HG03060 (cell line): Measurements from ENCODE around the gene SPSB4.
"Not testable (repeated sequence)": the region's sequence is repeated elsewhere in the genome, so short reads cannot be mapped to it uniquely, and the experiment has no call there.

Source experiments
- ATAC-seq: cut with Tn5 transposase; IDR thresholded peaks from one replicate; pipeline ENCODE4 v1.9.1; 2021; ENCODE audit warnings: low read depth, moderate number of reproducible peaks; ENCODE audit not compliant: unreplicated experiment

Gene SPSB4

DNA sequence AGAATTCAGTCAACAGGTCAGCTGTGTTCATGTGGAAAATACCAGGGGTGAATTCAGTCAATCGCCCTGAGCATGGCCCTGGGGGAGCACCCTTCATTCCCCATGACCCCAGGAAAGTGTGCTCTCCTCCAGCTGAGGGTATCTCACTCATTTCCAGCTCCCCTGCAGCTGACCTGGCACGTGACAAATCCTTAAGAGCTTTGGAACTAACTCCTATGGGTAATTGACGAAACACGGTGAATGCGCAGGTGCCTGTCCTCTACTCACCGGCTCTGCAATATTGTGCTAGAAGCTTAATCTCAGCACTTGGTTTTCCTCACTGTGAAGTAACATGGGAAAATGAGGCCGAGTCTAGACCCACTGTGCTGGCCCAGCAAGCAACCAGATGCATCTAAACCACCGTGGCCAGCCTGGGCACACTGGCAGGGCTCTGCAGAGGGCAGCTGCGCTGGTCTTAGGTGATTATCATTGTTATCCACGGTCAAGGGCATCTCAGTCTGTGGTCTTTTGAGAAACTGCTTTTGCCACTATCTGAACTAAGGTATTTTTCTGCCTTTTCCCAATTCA lies 63.1 kb downstream of the SPSB4 start:
- ATAC-seq, result no peak

DNA sequence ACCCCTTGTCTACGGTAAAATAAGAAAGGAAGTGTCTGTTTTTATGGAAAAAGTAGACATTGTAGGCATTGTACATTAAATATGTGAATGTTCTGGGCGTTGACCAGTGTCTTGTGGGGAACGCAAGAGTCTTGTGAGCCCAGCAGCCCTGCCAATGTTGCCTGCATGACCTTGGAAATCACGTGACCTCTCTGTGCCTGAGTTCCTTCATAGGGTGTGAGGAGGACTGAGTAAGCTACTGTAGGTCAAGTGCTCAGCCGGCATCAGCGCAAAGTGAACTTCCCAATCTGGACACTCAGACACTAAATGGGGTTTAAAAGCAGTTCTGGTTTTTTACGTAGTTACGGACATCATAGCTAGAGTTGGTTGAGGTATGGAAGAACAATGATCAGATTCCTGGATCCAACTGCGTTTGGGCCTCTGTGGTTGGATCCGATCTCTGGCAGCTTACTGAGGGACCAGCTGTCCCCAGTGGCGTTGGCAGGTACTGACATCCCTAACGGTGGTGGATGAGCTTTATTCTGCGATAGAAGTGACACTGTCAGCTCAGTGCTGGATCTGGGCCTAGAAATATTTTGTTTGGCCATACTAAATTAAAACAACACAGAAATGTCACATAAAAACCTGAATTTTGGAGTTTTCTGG lies 63.8 kb downstream of the SPSB4 start:
- no peak for ATAC-seq

DNA sequence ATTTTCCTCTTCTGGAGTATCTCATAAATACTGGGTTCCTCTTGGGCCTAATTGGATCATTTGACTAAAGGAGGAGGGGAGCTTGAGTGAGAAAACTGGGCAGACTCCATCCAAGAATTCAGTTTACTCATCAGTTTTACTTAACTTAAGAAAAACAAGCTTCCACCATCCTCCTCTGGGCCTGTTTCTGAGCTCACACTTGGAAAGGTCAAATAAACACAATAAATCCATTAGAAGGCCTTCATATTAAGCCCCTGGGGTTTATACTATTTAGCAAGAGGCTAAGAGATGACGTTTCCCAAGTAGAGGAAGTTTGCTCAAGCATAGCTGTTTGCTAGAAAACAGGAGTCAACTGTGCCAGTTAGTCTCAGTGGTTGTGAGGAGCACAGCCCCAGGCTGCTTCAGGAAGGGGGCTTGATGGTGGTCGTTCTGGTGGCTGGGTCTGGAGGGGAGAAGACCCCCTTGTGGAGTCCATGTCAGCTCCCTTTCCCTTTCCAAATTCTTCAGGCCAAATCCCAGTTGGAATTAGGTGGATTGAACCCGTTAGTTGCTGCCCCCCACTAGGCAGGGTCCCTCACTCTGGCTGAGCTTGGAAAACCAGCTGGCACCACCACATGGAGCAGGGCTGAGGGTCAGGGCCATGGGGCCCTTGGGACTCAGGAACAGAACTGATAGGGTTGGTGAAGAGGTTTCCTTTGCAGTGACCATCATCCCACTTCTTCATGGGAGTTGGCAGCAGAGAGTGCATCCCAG lies 64.8 kb downstream of the SPSB4 start:
- no peak for ATAC-seq

DNA sequence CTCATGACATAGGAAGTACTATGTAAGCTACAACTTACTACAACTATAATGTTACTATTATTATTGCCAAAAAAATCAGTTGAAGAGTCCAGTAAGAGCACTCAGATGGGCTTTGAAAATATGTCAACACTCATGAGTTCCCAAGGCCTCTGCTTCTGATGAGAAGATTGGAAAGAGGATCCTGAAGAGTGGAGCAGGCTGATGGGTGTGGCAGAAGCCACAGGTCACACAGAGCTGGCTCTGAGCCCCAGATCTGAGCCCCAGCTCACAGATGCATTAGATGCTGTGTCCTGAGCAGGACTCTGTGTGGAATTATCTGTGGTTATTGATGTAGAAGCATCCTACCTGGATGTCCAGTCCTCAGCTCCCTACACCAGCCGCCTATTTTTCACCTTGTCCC lies 65.6 kb downstream of the SPSB4 start:
- no peak for ATAC-seq

DNA sequence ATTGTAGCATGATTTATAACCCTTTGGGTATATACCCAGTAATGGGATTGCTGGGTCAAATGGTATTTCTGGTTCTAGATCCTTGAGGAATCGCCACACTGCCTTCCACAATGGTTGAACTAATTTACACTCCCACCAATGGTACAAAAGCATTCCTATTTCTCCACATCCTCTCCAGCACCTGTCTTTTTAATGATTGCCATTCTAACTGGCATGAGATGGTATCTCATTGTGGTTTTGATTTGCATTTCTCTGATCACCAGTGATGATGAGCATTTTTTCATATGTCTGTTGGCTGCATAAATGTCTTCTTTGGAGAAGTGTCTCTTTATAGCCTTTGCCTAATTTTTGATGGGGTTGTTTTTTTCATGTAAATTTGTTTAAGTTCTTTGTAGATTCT lies 66.8 kb downstream of the SPSB4 start:
- not testable (repeated sequence) for ATAC-seq

DNA sequence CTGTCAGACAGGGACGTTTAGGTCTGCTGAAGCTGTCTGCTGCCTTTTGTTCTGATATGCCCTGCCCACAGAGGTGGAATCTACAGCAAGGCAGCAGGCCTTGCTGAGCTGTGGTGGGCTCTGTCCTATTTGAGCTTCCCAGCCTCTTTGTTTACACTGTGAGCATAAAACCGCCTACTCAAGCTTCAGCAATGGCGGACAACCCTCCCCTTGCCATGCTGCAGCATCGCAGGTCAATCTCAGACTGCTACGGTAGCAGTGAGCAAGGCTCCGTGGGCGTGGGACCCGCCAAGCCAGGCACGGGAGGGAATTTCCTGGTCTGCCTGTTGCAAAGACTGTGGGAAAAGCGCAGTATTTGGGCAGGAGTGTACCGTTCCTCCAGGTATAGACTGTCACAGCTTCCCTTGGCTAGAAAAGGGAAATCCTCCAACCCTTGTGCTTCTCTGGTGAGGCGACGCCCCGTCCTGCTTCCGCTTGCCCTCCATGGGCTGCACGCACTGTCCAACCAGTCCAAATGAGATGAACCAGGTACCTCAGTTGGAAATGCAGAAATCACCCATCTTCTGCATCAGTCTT lies 71.4 kb downstream of the SPSB4 start:
- no peak for ATAC-seq

DNA sequence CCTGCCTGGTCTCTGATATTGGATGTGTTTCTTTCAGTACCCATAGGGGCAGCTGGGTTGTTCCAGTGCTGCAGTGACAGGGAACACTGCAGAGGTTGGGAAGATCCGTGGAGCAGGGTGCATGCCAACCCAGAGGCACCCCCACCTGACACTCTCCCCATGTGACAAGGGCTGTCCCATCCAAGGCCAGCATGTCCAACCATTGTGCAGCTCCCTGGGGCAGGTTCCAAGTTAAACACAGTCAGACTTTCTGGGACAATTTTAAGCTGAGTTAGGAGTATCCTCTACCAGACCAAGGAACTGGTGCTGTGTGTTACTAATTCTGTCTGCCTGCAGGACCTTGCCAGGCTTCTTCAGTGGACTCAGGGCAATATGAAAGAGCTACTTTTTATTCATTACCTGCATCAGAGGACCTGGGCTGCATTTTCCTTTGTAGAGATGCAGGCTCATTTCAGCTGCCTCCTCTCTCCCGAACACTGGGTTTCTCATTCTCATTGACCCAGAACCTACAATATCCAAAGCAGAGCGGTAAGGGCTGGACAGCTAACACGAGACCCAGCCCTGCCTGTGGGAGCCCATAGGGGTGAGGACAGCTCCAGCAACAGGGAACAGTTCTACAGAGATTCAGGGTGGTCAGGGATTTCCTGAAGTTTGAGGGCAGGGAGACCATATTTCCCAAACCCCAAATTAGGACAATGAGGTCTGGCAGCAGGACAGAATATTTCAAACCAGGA lies 72.7 kb downstream of the SPSB4 start:
- no peak for ATAC-seq

DNA sequence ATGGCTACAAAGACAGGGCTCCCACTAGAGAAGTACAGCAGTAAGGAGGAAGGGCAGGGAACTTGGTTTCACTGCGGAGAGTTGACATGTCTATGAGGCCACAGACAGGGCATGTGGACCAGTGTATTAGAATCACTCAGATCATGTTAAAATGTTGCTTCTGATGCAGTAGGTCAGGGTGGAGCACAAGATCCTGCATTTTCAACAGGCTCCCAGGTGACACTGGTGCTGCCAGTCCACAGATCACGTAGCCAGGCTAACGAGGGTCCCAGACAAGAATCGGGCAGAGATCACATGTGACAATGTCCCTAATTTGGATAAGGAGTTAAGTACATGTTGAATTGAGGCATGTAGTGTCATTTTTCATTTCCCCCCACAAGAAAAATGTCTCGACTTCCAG lies 73.6 kb downstream of the SPSB4 start:
- ATAC-seq, result no peak

DNA sequence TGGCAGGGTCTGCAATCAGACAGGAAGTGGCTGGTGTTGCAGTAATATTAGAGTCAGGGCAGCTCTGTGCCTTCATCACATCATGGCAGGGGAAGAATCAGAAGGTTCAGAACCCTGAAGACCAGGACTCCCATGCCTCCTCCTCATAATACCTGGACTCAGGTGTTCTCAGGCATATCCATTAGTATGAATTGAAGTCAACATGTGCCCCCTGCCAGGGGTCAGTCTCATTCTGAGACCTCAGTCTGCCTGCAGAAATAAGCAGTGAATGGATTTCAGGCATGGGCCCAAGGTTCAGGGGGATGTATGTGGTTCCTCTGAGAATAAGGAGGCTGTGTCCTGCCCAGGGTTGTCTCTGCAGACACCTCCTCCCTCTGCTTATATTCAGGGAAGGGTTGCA lies 74.2 kb downstream of the SPSB4 start:
- ATAC-seq, result no peak

DNA sequence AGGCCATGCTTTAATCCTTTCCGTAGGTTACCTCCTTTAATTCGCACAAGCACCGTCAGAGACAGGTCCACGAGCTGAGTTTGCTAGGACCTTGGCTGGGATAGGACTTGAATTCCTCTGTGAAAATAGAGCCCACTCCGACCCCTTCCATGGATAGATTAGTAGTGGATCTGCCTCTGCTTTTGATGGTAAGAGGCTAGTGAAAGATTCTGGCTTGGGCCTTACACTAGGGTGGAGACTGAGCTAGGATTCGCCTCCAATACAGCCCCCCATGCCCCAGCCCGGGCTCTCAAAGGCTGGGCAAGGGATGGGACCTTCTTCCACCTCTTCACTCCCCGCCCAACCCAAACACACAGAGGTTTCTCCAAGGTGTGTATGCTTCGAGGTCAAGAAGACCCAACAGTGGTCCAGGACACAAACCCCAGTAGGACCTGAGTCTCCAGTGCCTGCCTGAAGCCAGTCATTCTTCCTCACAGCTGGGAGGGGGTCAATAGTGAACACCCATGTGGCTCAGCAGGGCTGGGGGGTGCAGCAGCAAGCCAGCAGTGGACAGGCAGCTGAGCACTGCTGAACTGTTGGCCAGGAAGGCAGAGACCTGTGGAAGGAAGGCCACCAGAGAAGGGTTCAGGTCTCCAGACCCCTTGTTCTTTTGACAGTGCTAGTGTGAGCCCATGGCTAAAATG lies 75.7 kb downstream of the SPSB4 start:
- ATAC-seq, result no peak

DNA sequence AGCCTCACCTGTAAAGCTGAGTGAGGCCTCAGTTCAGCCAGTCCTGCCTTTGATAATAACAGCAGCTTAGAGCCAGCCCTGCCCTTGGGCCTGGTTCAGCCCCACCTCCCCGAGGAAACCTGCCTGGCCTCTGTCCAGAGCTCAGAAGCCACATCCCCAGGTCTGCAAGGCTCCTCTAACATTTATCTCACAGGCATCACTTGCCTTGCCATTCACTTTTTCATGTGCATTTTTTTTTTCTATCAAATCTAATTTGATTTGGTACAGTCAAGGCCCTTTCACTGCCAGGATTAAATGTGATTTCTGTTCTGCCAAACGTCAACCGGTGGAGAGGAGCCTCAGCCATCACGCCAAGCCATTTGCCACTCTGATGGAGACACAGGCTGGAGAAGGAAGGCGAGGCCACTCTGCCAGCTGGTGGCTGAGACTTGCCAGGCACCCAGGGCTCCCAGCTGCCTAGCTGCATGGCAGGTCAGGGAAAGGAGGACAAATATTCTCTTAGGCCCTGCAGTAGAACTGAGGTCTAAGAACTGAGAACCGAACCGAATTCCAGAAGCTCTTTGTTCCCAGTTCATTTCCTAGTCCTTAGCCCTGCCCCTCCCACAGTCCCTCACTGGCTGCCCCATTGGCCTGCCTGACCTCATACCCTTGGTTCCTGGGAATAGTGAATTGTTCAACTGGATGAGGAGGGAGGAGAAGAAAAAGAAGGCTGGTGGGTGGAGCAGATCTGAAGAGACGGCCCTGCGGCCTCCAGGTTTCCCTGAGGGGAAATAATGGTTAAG lies 76.4 kb downstream of the SPSB4 start:
- no peak for ATAC-seq

DNA sequence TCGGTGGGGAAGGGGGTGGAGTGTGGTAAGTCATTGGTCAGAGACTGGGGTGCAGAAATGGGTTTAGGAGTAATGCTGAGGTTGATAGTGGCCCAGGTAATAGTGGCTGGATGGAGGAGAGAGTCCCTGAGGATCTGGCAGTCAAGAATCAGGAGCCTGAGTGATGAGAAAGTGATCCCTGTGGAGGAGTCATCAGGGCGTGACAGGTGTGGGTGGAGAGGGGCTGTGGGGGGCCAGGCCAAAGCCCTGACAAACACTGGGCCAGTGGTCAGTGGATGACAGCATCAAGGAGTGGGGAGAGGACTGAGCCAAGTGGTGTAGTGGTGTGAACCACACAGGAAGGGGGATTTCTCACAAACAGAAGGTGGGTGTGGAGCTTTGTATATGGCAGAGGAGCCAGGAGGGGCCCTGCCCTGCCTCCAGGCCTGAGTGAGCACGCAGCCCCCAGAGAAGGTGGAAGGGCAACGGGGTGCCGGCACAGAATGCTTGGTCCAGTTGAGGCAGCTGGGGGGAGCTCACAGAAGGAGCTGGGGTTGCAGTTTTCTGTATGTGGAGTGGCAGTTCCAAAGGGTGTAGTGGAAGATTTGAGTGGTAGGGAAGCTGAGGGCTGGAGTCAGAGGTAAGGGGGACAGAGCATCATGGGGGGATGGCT lies 77.1 kb downstream of the SPSB4 start:
- no peak for ATAC-seq

DNA sequence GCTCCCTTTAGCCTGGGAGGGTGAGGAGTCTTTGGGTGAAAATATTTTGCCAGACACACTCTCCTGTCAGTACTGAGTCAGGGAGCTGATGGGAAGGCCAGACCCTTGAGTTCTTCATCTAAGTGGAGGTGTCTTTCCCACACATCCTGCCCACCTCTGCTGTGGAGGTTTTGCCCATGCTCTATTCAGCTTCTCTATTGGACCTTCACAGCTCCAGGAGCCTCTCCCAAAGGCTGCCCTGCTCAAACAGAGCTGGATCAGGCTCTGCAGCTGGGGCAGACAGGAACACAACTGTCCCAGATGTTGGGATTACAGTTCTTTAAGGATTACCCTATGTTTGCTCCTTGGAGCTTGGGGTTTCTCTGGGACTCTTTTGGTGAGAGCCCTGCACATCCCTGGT lies 77.9 kb downstream of the SPSB4 start:
- ATAC-seq, result no peak

DNA sequence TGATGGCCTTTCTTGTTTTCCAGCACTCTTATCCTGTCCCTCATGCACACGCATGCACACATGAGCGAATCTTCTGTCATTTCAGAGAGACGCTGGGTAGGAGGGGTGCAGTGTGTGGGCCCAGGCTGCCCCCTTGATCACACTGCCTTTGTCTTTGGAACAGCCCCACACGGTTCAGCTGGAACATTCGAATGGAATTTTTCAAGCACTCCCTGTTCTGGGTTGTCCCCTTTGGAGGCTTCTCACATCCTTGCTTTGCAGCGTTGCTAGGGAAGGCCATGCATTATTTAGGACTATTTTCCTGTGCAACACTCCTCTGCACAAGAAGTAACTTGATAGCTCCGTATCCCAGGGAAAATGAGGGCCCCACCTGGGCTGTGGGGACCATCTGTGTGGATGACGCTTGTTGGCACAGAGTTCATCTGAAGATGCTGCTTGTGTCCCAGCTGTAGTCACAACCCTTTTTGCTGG lies 78.4 kb downstream of the SPSB4 start:
- ATAC-seq, result no peak

DNA sequence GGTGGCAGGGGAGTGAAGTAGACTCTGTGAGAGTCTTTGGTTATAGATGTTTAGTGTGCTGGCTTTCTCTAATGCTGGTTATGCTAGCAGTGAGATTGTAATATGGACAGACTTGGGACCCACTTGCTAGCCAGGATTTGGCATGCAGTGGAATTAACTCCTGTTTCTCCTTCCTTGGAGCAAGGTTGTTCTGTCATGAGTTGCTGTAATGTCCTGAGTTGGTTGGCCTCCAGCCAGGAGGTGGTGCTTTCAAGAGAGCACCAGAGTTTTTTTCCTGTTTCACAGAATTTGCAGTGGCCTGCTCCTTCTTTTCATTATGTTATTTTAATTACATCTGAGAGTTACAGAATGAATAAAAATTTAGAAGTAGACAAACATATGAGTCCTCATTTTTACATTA lies 92.4 kb downstream of the SPSB4 start:
- ATAC-seq, result no peak

DNA sequence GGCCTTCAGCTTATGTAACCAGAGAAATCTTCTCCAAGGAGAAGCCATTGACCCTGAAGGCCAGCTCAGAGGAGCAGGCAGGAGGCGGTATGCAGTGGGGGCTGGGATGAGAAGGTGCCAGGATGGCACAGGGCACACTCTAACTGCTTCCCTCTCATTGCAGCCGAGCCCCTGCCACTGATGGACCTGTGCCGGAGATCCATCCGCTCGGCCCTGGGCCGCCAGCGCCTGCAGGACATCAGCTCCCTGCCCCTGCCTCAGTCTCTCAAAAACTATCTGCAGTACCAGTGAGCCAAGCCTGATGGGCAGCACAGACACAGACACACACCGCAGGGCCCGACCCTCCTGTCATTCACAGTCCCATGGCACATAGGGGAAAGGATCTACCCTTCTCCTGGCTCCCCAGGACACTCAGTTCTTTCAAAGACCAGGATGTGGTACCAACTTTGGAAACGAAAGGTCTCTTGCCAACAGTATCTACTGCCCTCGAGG lies 95.9 kb downstream of the SPSB4 start:
- ATAC-seq, result no peak

DNA sequence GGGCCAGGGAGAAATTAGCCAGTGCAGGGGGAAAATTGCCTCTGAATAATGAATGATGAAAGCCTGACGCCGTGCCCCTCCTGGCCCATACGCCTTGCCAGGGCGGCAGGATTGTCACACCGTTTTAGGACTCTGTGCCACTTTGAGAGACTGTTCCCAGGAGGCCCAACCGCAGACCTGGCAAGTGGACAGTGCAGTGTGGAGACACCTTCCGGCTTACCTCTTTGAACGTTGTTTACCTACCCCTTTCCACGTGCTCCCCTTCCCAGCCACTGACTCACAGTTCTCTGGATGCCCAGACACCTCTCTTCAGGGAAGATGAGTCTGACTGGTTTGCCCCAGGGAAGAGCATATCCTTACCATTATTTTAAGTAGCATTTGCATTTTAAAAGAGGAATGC lies 96.5 kb downstream of the SPSB4 start:
- ATAC-seq, result no peak

DNA sequence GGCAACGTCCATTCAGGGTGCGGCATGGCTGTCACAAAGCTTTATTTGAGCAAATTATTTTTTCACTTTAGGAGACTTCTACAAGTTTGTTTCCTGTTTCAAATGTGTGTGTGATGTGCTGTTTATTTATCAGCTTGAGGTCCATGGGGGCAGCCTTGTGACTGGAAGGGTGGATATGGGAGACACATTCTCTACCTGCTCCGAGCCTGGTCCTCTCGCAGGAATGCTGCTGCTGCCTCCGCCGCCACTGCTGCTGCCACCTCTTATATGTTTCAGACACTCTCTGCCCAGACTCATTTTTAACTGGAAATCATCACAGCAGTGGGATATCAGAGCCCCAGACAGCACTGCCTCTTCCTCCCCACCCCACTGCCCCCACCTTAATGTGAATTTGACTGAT lies 97.0 kb downstream of the SPSB4 start:
- ATAC-seq, result no peak

DNA sequence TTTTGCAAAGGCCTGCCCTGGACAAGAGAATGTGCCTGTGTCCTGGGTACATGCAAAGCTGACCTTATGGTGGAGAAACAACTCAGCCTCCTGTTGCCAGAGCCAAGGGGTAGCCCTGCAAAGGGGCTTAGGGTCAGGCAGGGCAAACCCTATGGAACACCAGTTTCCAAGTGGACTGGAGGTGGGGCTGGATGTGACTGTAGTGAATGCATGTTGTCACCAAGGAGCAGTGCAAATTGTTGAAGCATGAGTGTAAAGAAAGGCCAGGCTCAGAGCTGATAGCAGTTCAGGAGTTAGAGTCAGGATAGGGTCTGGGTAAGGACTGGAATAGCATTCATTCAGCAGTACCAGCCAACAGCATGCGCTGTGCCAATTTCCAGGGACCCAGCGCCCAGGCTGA lies 97.6 kb downstream of the SPSB4 start:
- no peak for ATAC-seq
